Mesodermal cell (in vitro differentiated cells): ENCODE measurements around the gene GLI2.

Experiments used
- H3K27ac ChIP-seq: 2 replicates; pipeline ENCODE4 v1.7.0; 2013; ENCODE audit warnings: mild to moderate bottlenecking, low read depth, low read length, moderate library complexity; ENCODE audit not compliant: severe bottlenecking
- H3K36me3 ChIP-seq: 2 replicates; pipeline ENCODE4 v1.7.1; 2013; ENCODE audit warnings: mild to moderate bottlenecking, low read length, moderate library complexity; ENCODE audit not compliant: control insufficient read depth, insufficient read depth
- H3K4me1 ChIP-seq: one replicate; pipeline ENCODE4 v1.7.1; 2013; ENCODE audit warnings: mild to moderate bottlenecking, low read length; ENCODE audit not compliant: insufficient read depth, control insufficient read depth, poor library complexity, severe bottlenecking
- H3K4me3 ChIP-seq: 2 replicates; pipeline ENCODE4 v1.7.0; 2013; ENCODE audit warnings: low read length, control low read depth, mild to moderate bottlenecking; ENCODE audit not compliant: insufficient read depth, poor library complexity, severe bottlenecking; ENCODE audit errors: extremely low read depth
- H3K9me3 ChIP-seq: 2 replicates; pipeline ENCODE4 v1.7.1; 2013; ENCODE audit warnings: mild to moderate bottlenecking, low read length, moderate library complexity; ENCODE audit not compliant: control insufficient read depth
- WGBS, 2 experiments: methylation state at CpG; one replicate each; pipeline ENCODE4 v1.1.5; 2013; ENCODE audit warnings: missing lambda C conversion rate in 2 of 2; ENCODE audit not compliant: insufficient coverage in 2 of 2; 5-methylcytosine and 5-hydroxymethylcytosine counted together

The GLI2 gene

GRCh38 chr2:120738117-120738516 is 2.4 kb downstream of the GLI2 start:
- H3K4me3 ChIP-seq, result peak overlapping the region; percentile 93
- H3K4me1 ChIP-seq, result peaks cover 59% of the 10 kb centered on the region
- WGBS, 2 experiments, result 25 to 35% methylated on average over 5 to 7 of the region's 7 CpGs
- H3K9me3 ChIP-seq, result no peaks in the 10 kb centered on the region
- no peaks in the 10 kb centered on the region for H3K36me3 ChIP-seq
- H3K27ac ChIP-seq, result peak overlapping the region; percentile 86

GRCh38 chr2:120738786-120739437 is 3.2 kb downstream of the GLI2 start:
- Histone ChIP-seq H3K4me3 (peak overlapping the region; percentile 93), H3K9me3 (no peaks in the 10 kb centered on the region), H3K36me3 (no peaks in the 10 kb centered on the region), H3K4me1 (peaks cover 56% of the 10 kb centered on the region), H3K27ac (peak overlapping the region; percentile 75)
- WGBS, 2 experiments, result 54% methylated on average over 7 of the region's 10 CpGs

- Histone ChIP-seq H3K36me3 (no peaks in the 10 kb centered on the region), H3K4me1 (peaks cover 55% of the 10 kb centered on the region), H3K4me3 (peak overlapping the region; percentile 93), H3K9me3 (no peaks in the 10 kb centered on the region), H3K27ac (peak overlapping the region; percentile 75)
- WGBS, 2 experiments, result 9 to 16% methylated on average over 4 to 5 of the region's 8 CpGs
These were observed 3.9 kb downstream of the GLI2 start for GRCh38 chr2:120739438-120740090.

- peak overlapping the region; percentile 94 for H3K27ac ChIP-seq
- H3K4me1 ChIP-seq, result peaks cover 48% of the 10 kb centered on the region
- peak overlapping the region; percentile 36 for H3K4me3 ChIP-seq
- H3K9me3 ChIP-seq, result no peaks in the 10 kb centered on the region
- WGBS, 2 experiments, result 0 to 8% methylated on average over 2 to 4 of the region's 8 CpGs
- H3K36me3 ChIP-seq, result no peaks in the 10 kb centered on the region
These were observed 4.7 kb downstream of the GLI2 start for GRCh38 chr2:120740375-120740764.

- no peaks in the 10 kb centered on the region for H3K36me3 ChIP-seq
- peak overlapping the region; percentile 36 for H3K4me3 ChIP-seq
- peak overlapping the region; percentile 94 for H3K27ac ChIP-seq
- peaks cover 48% of the 10 kb centered on the region for H3K4me1 ChIP-seq
- 4% methylated on average over 9 to 15 of the region's 20 CpGs for WGBS, 2 experiments
- no peaks in the 10 kb centered on the region for H3K9me3 ChIP-seq
These were observed 5.3 kb downstream of the GLI2 start for GRCh38 chr2:120740765-120741524.

GRCh38 chr2:120741571-120742561 is 6.2 kb downstream of the GLI2 start:
- H3K4me1 ChIP-seq, result peaks cover 48% of the 10 kb centered on the region
- H3K27ac ChIP-seq, result peak overlapping the region; percentile 94
- peak overlapping the region; percentile 36 for H3K4me3 ChIP-seq
- H3K36me3 ChIP-seq, result no peaks in the 10 kb centered on the region
- WGBS, 2 experiments, result 6 to 7% methylated on average over 59 to 61 of the region's 81 CpGs
- no peaks in the 10 kb centered on the region for H3K9me3 ChIP-seq

GRCh38 chr2:120743657-120744056 is 8.0 kb downstream of the GLI2 start:
- Histone ChIP-seq H3K36me3 (no peaks in the 10 kb centered on the region), H3K27ac (no peak overlapping the region), H3K9me3 (no peaks in the 10 kb centered on the region), H3K4me1 (peaks cover 41% of the 10 kb centered on the region), H3K4me3 (no peak overlapping the region)
- 80 to 100% methylated on average over 1 to 4 of the region's 5 CpGs for WGBS, 2 experiments

GRCh38 chr2:120744817-120745216 is 9.1 kb downstream of the GLI2 start:
- Histone ChIP-seq H3K36me3 (no peaks in the 10 kb centered on the region), H3K9me3 (no peaks in the 10 kb centered on the region), H3K4me1 (peaks cover 37% of the 10 kb centered on the region), H3K27ac (no peak overlapping the region), H3K4me3 (no peak overlapping the region)

- 97% methylated on average over 5 to 6 of the region's 6 CpGs for WGBS, 2 experiments
- H3K4me3 ChIP-seq, result no peak overlapping the region
- H3K36me3 ChIP-seq, result no peaks in the 10 kb centered on the region
- H3K9me3 ChIP-seq, result no peaks in the 10 kb centered on the region
- H3K27ac ChIP-seq, result no peak overlapping the region
- peaks cover 34% of the 10 kb centered on the region for H3K4me1 ChIP-seq
These were observed 9.9 kb downstream of the GLI2 start for GRCh38 chr2:120745420-120746111.

GRCh38 chr2:120746144-120746543 is 10.5 kb downstream of the GLI2 start:
- no peaks in the 10 kb centered on the region for H3K9me3 ChIP-seq
- peaks cover 29% of the 10 kb centered on the region for H3K4me1 ChIP-seq
- 94 to 100% methylated on average over 2 to 4 of the region's 4 CpGs for WGBS, 2 experiments
- H3K4me3 ChIP-seq, result no peak overlapping the region
- no peaks in the 10 kb centered on the region for H3K36me3 ChIP-seq
- H3K27ac ChIP-seq, result no peak overlapping the region
